ENCODE measurements around the gene POU2AF1.
A peak's percentile ranks its signal among the peaks of the same experiment; 100 is the strongest.

Gene POU2AF1

GRCh38 chr11:111378861-111379601, at the start of gene POU2AF1:
Gene POU2AF1 (minus strand): TSS chr11:111379275. CDS start chr11:111379177, 98 bp downstream.
- peak; percentile 87 for DNase-seq

- no peak for DNase-seq
Observed at GRCh38 chr11:111428113-111428876, 49.2 kb upstream of the POU2AF1 start.

- DNase-seq, result no peak
Observed at GRCh38 chr11:111427471-111427912, 48.4 kb upstream of the POU2AF1 start.

- no peak for DNase-seq
Observed at GRCh38 chr11:111426617-111427016, 47.5 kb upstream of the POU2AF1 start.

GRCh38 chr11:111423250-111423615, 44.2 kb upstream of the POU2AF1 start:
- DNase-seq, result no peak

GRCh38 chr11:111422494-111423249, 43.6 kb upstream of the POU2AF1 start:
- DNase-seq, result peak; percentile 78

GRCh38 chr11:111421251-111421650, 42.2 kb upstream of the POU2AF1 start:
- no peak for DNase-seq

GRCh38 chr11:111419641-111420327, 40.7 kb upstream of the POU2AF1 start:
- no peak for DNase-seq

- DNase-seq, result no peak
Observed at GRCh38 chr11:111419181-111419580, 40.1 kb upstream of the POU2AF1 start.

- no peak for DNase-seq
Observed at GRCh38 chr11:111418436-111418787, 39.3 kb upstream of the POU2AF1 start.

GRCh38 chr11:111417766-111418435, 38.8 kb upstream of the POU2AF1 start:
- no peak for DNase-seq

GRCh38 chr11:111417011-111417765, 38.1 kb upstream of the POU2AF1 start:
- no peak for DNase-seq

- no peak for DNase-seq
Observed at GRCh38 chr11:111416231-111416960, 37.3 kb upstream of the POU2AF1 start.

- DNase-seq, result no peak
Observed at GRCh38 chr11:111414936-111415335, 35.9 kb upstream of the POU2AF1 start.

- no peak for DNase-seq
Observed at GRCh38 chr11:111414267-111414931, 35.3 kb upstream of the POU2AF1 start.

GRCh38 chr11:111413849-111414248, 34.8 kb upstream of the POU2AF1 start:
- no peak for DNase-seq

GRCh38 chr11:111412293-111412692, 33.2 kb upstream of the POU2AF1 start:
- DNase-seq, result no peak

GRCh38 chr11:111411456-111411855, 32.4 kb upstream of the POU2AF1 start:
- no peak for DNase-seq

- DNase-seq, result no peak
Observed at GRCh38 chr11:111410951-111411350, 31.9 kb upstream of the POU2AF1 start.

- no peak for DNase-seq
Observed at GRCh38 chr11:111409915-111410314, 30.8 kb upstream of the POU2AF1 start.

All from activated effector memory CD4-positive, alpha-beta T cell treated with anti-CD3 and anti-CD28 coated beads, Interleukin-2, amount 50 U/mL, for 16 hours (primary cell).